Measurements from ENCODE around the gene NKAIN2.

NKAIN2 gene

DNA sequence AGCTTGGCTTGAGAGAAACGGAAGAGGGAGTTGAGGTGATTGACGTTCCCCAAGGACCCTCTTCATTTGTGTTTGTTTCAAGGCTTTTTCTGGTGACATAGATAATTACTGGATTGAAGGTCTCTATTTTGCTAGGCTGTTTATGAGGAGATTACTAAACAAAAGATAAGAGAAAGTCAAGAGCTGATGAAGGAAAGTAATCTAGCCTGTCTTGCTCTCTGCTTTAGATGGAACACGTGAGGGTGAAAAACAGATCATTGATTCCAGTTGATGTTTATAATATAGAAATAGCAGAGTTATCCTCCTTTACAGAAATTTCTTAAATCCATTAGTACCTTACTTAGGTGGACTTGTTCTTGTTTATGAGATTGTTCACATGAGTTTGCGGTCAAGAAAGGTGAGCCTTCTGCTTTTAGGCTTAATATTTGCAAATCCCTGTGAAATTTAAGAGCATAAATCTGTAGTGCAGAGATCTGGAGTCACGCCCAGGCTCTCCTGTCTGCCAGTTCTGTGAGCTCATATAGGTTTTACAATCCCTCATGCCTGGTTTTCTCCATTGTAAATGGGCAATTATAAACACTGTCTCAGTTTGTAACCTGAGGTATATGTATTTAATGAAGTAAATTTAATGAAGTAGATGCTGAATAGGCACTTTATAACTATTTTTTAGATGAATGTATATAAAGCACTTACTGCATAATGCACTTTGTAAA is 272.8 kb downstream of the NKAIN2 start:
- no peak overlapping the region for H3K9ac ChIP-seq (ENCODE audit: low read length in 2 of 2)
- H3K36me3 ChIP-seq (ENCODE audit: control insufficient read depth in 2 of 2, insufficient read depth in 2 of 2, low read length in 2 of 2), result no peaks in the 10 kb centered on the region
- no peaks in the 10 kb centered on the region for H3K9me3 ChIP-seq (ENCODE audit: control insufficient read depth in 2 of 2, low read length in 2 of 2)
- H3K4me3 ChIP-seq (ENCODE audit: low read length in 2 of 2), result no peak overlapping the region
- no peaks in the 10 kb centered on the region for H3K27me3 ChIP-seq (ENCODE audit: control insufficient read depth in 1 of 2, insufficient read depth in 2 of 2, low read length in 2 of 2)
- H3K4me1 ChIP-seq (ENCODE audit: control insufficient read depth, insufficient read depth, low read length), result no peaks in the 10 kb centered on the region
- no peak overlapping the region for H3K27ac ChIP-seq (ENCODE audit: low read length)

DNA sequence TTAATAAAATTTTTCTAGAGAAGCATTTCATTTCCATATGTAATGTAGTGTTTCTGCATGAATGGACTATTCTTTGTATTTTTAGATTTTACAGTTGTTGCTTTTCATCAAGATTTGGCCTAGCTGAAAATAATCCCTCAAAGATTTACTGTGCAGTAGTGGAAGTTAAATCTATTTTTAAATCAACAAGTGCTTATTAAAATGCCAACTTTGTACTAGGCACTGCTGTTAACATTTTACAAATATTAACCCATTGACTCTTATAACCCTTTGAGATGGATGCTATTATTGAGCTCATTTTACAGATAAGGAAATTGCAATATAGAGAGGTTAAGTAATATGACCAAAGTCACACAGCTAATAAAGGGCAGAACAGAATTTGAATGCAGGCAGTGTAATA is 274.5 kb downstream of the NKAIN2 start:
- no peak overlapping the region for H3K27ac ChIP-seq (ENCODE audit: low read length)
- no peak overlapping the region for H3K9ac ChIP-seq (ENCODE audit: low read length in 2 of 2)
- H3K36me3 ChIP-seq (ENCODE audit: control insufficient read depth in 2 of 2, insufficient read depth in 2 of 2, low read length in 2 of 2), result no peaks in the 10 kb centered on the region
- no peaks in the 10 kb centered on the region for H3K27me3 ChIP-seq (ENCODE audit: control insufficient read depth in 1 of 2, insufficient read depth in 2 of 2, low read length in 2 of 2)
- no peaks in the 10 kb centered on the region for H3K4me1 ChIP-seq (ENCODE audit: control insufficient read depth, insufficient read depth, low read length)
- H3K4me3 ChIP-seq (ENCODE audit: low read length in 2 of 2), result no peak overlapping the region
- no peaks in the 10 kb centered on the region for H3K9me3 ChIP-seq (ENCODE audit: control insufficient read depth in 2 of 2, low read length in 2 of 2)

DNA sequence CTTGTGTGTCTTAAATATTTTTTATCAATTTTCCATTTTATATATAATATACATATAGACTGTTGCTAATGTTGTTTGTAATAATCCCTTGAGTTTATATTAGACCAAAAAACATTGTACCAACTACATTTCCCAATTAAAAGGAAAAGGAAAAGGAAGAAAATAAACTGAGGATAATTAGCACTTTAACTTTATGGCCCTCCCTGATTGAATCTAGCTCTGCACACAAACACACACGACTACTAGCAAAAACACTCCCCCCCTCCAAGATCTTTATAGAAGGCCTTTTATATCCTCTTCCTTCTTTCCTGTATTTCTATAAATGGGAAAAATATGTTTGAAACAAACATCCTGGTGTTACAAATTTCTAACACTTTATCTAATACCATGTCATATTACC is 276.8 kb downstream of the NKAIN2 start:
- no peak overlapping the region for H3K9ac ChIP-seq (ENCODE audit: low read length in 2 of 2)
- H3K9me3 ChIP-seq (ENCODE audit: control insufficient read depth in 2 of 2, low read length in 2 of 2), result no peaks in the 10 kb centered on the region
- H3K36me3 ChIP-seq (ENCODE audit: control insufficient read depth in 2 of 2, insufficient read depth in 2 of 2, low read length in 2 of 2), result no peaks in the 10 kb centered on the region
- H3K4me1 ChIP-seq (ENCODE audit: control insufficient read depth, insufficient read depth, low read length), result no peaks in the 10 kb centered on the region
- H3K27me3 ChIP-seq (ENCODE audit: control insufficient read depth in 1 of 2, insufficient read depth in 2 of 2, low read length in 2 of 2), result no peaks in the 10 kb centered on the region
- H3K27ac ChIP-seq (ENCODE audit: low read length), result no peak overlapping the region
- no peak overlapping the region for H3K4me3 ChIP-seq (ENCODE audit: low read length in 2 of 2)

DNA sequence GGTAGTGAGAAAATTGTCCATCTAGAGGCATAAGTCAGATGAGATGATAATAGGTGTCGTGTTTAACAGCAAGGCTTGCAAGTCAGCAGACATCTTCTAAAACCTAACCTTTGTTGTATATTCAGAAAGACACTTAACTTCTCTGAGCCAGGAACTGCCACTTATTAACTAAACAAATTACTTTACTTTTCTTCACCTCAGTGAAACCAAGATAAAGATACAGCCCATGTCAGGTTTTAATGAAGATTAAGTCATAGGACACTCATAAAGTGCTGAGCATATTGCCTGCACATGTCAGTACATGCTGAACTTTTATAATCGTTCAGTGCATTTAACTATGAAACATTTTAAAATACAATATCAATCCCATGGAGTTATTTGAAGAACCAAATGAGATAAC is 286.8 kb downstream of the NKAIN2 start:
- no peaks in the 10 kb centered on the region for H3K4me1 ChIP-seq (ENCODE audit: control insufficient read depth, insufficient read depth, low read length)
- no peaks in the 10 kb centered on the region for H3K36me3 ChIP-seq (ENCODE audit: control insufficient read depth in 2 of 2, insufficient read depth in 2 of 2, low read length in 2 of 2)
- no peak overlapping the region for H3K9ac ChIP-seq (ENCODE audit: low read length in 2 of 2)
- no peak overlapping the region for H3K27ac ChIP-seq (ENCODE audit: low read length)
- H3K4me3 ChIP-seq (ENCODE audit: low read length in 2 of 2), result no peak overlapping the region
- no peaks in the 10 kb centered on the region for H3K9me3 ChIP-seq (ENCODE audit: control insufficient read depth in 2 of 2, low read length in 2 of 2)
- no peaks in the 10 kb centered on the region for H3K27me3 ChIP-seq (ENCODE audit: control insufficient read depth in 1 of 2, insufficient read depth in 2 of 2, low read length in 2 of 2)

DNA sequence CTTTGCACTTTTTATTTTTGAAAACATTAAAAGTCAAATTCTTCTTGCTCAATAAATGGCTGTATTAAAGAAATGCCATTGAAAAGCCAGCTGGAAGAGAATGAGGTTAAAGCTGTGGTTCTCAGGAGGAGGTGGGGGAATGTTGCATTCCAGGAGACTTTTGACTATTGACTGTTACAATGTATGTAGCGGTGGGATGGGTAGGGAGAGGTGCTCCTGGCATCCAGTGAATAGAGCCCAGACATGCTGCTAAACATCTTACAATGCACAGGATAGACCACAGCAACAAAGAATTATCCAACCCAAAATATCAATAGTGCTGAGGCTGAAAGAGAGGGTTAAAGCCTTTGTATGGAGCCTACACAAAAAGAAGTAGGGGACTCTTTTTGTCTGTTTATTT is 295.9 kb downstream of the NKAIN2 start:
- Histone ChIP-seq H3K36me3 (ENCODE audit: control insufficient read depth in 2 of 2, insufficient read depth in 2 of 2, low read length in 2 of 2) (no peaks in the 10 kb centered on the region), H3K27ac (ENCODE audit: low read length) (no peak overlapping the region), H3K9me3 (ENCODE audit: control insufficient read depth in 2 of 2, low read length in 2 of 2) (no peaks in the 10 kb centered on the region), H3K27me3 (ENCODE audit: control insufficient read depth in 1 of 2, insufficient read depth in 2 of 2, low read length in 2 of 2) (no peaks in the 10 kb centered on the region), H3K4me3 (ENCODE audit: low read length in 2 of 2) (no peak overlapping the region), H3K9ac (ENCODE audit: low read length in 2 of 2) (no peak overlapping the region), H3K4me1 (ENCODE audit: control insufficient read depth, insufficient read depth, low read length) (no peaks in the 10 kb centered on the region)

DNA sequence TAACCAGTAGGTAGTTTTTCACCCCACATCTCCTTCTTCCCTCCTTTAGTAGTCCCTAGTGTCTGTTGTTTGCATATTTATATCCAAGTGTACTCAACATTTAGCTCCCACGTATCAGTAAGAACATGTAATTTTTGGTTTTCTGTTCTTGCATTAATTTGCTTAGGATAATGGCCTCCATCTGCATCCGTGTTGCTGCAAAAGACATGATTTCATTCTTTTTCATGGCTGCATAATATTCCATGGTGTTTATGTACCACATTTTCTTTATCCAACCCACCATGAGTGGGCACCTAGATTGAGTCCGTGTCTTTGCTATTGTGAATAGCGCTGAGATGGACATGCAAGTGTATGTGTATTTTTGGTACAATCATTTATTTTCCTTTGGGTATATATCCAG is 306.8 kb downstream of the NKAIN2 start:
- no peaks in the 10 kb centered on the region for H3K36me3 ChIP-seq (ENCODE audit: control insufficient read depth in 2 of 2, insufficient read depth in 2 of 2, low read length in 2 of 2)

DNA sequence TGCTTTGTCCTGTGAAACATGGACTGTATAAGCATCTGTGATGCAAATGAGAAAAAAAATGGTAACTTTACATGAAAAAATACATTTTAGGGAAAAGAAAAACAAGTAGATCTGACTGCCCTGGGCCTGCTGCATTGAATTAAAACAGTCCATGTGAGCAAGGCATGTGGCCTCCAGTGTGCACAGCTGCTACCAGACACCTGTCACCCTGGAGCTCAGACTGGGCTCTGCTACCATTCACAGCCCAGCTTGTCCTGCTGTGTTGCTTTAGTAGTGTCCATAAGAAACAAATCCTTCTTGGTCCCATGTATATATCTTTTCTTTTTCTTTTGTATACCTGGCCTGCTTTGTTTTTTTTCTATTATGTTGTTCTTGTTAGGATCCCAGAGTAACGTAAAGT is 315.9 kb downstream of the NKAIN2 start:
- Histone ChIP-seq H3K9me3 (ENCODE audit: control insufficient read depth in 2 of 2, low read length in 2 of 2) (no peaks in the 10 kb centered on the region), H3K4me1 (ENCODE audit: control insufficient read depth, insufficient read depth, low read length) (no peaks in the 10 kb centered on the region), H3K4me3 (ENCODE audit: low read length in 2 of 2) (no peak overlapping the region), H3K36me3 (ENCODE audit: control insufficient read depth in 2 of 2, insufficient read depth in 2 of 2, low read length in 2 of 2) (no peaks in the 10 kb centered on the region), H3K27me3 (ENCODE audit: control insufficient read depth in 1 of 2, insufficient read depth in 2 of 2, low read length in 2 of 2) (no peaks in the 10 kb centered on the region), H3K27ac (ENCODE audit: low read length) (no peak overlapping the region), H3K9ac (ENCODE audit: low read length in 2 of 2) (no peak overlapping the region)

More for the DNA sequence above, 306.8 kb downstream of the NKAIN2 start:
- H3K4me1 ChIP-seq (ENCODE audit: control insufficient read depth, insufficient read depth, low read length), result no peaks in the 10 kb centered on the region
- H3K9ac ChIP-seq (ENCODE audit: low read length in 2 of 2), result no peak overlapping the region
- H3K27me3 ChIP-seq (ENCODE audit: control insufficient read depth in 1 of 2, insufficient read depth in 2 of 2, low read length in 2 of 2), result no peaks in the 10 kb centered on the region
- H3K9me3 ChIP-seq (ENCODE audit: control insufficient read depth in 2 of 2, low read length in 2 of 2), result no peaks in the 10 kb centered on the region
- H3K4me3 ChIP-seq (ENCODE audit: low read length in 2 of 2), result no peak overlapping the region
- no peak overlapping the region for H3K27ac ChIP-seq (ENCODE audit: low read length)

DNA sequence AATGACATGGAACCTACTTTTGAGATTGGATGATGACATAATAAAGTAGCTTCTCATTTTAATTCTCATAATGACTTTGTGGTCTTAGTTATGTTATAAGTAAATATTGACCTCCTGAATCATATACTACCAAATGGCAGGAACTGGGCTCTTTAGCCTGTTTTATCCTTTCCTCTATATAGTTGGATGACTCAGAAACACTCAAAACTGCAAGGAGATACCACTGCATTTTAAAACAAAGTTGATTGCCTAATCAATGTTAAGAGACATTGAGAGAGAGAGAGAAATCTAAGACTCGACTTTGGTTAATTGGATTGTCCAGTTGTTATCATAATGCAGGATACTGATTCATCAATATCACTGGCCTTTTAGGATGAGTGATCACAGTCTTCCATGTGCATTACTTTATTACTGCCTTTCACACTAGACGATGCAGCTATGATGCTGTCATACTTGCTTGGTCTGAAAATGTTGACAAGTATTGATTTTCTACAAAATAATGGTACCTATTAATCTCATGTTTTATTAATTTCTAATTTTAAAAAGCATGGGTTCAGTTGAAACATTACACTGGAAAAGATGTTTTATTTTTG is 320.0 kb downstream of the NKAIN2 start:
- Histone ChIP-seq H3K9ac (ENCODE audit: low read length in 2 of 2) (no peak overlapping the region), H3K4me1 (ENCODE audit: control insufficient read depth, insufficient read depth, low read length) (no peaks in the 10 kb centered on the region), H3K4me3 (ENCODE audit: low read length in 2 of 2) (no peak overlapping the region), H3K27ac (ENCODE audit: low read length) (no peak overlapping the region), H3K27me3 (ENCODE audit: control insufficient read depth in 1 of 2, insufficient read depth in 2 of 2, low read length in 2 of 2) (no peaks in the 10 kb centered on the region), H3K36me3 (ENCODE audit: control insufficient read depth in 2 of 2, insufficient read depth in 2 of 2, low read length in 2 of 2) (no peaks in the 10 kb centered on the region), H3K9me3 (ENCODE audit: control insufficient read depth in 2 of 2, low read length in 2 of 2) (no peaks in the 10 kb centered on the region)

DNA sequence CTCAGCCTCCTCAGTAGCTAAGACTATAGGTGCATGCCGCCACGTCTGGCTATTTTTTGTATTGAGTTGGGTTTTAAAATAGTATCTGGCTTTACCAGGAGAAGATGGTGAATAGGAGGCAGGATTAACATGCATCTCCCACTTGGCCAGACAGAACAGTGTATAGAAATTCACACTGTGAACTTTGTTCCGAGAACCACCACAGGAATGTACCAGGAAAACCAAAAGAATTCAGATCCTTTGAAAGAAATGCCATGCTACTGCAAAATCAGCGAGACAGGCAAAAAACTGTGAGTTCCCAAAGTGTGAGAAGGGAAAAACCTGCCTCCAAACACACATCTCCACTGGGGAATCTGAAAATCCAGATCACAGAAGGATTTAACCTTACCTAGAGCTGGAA is 327.6 kb downstream of the NKAIN2 start:
- Histone ChIP-seq H3K9ac (ENCODE audit: low read length in 2 of 2) (no peak overlapping the region), H3K4me3 (ENCODE audit: low read length in 2 of 2) (no peak overlapping the region), H3K9me3 (ENCODE audit: control insufficient read depth in 2 of 2, low read length in 2 of 2) (no peaks in the 10 kb centered on the region), H3K27me3 (ENCODE audit: control insufficient read depth in 1 of 2, insufficient read depth in 2 of 2, low read length in 2 of 2) (no peaks in the 10 kb centered on the region), H3K27ac (ENCODE audit: low read length) (no peak overlapping the region), H3K36me3 (ENCODE audit: control insufficient read depth in 2 of 2, insufficient read depth in 2 of 2, low read length in 2 of 2) (no peaks in the 10 kb centered on the region), H3K4me1 (ENCODE audit: control insufficient read depth, insufficient read depth, low read length) (no peaks in the 10 kb centered on the region)

DNA sequence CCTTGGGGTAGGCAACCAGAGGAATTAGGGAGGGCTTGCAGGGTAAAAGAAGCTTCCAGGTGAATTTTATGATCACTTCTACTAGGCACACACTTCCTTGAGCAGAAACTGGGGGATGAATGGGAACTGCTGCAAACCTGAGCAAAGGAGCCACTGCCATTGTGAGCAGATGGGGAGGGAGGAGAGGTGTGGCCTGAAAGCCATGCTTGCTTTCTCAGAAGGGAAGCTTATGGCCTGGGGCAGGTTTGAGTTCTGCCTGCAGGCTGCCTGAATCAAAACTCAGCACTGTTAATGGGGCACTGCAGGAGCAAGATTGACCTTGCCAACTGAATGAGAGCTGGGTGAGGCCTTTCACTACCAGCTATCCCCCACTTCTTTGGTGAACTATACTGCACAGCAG is 328.1 kb downstream of the NKAIN2 start:
- H3K4me3 ChIP-seq (ENCODE audit: low read length in 2 of 2), result no peak overlapping the region
- no peak overlapping the region for H3K27ac ChIP-seq (ENCODE audit: low read length)
- no peaks in the 10 kb centered on the region for H3K9me3 ChIP-seq (ENCODE audit: control insufficient read depth in 2 of 2, low read length in 2 of 2)
- no peaks in the 10 kb centered on the region for H3K36me3 ChIP-seq (ENCODE audit: control insufficient read depth in 2 of 2, insufficient read depth in 2 of 2, low read length in 2 of 2)
- no peaks in the 10 kb centered on the region for H3K4me1 ChIP-seq (ENCODE audit: control insufficient read depth, insufficient read depth, low read length)
- no peak overlapping the region for H3K9ac ChIP-seq (ENCODE audit: low read length in 2 of 2)
- no peaks in the 10 kb centered on the region for H3K27me3 ChIP-seq (ENCODE audit: control insufficient read depth in 1 of 2, insufficient read depth in 2 of 2, low read length in 2 of 2)

DNA sequence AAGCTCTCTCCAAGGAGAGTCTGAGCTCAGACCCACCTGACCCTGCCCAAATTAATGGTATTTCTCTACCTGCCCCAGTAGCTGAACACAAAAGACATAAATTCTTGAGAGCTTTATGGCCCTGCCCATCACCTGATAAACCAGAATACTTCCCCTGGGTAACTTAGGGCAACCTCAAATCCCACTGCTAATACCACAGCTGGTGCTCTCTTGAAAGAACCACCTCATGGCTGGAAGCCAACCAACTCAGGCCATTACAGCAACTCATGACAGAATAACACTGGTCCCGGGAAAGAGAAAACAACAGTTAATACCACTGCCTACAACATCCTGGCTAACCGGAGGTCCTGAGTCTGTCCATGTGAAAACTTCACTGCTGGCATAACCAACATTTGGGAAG is 328.6 kb downstream of the NKAIN2 start:
- Histone ChIP-seq H3K4me3 (ENCODE audit: low read length in 2 of 2) (no peak overlapping the region), H3K9me3 (ENCODE audit: control insufficient read depth in 2 of 2, low read length in 2 of 2) (no peaks in the 10 kb centered on the region), H3K9ac (ENCODE audit: low read length in 2 of 2) (no peak overlapping the region), H3K27me3 (ENCODE audit: control insufficient read depth in 1 of 2, insufficient read depth in 2 of 2, low read length in 2 of 2) (no peaks in the 10 kb centered on the region), H3K4me1 (ENCODE audit: control insufficient read depth, insufficient read depth, low read length) (no peaks in the 10 kb centered on the region), H3K27ac (ENCODE audit: low read length) (no peak overlapping the region), H3K36me3 (ENCODE audit: control insufficient read depth in 2 of 2, insufficient read depth in 2 of 2, low read length in 2 of 2) (no peaks in the 10 kb centered on the region)
